GM23338 (cell line): ENCODE results near the gene OR5H2. TPM values are rescaled to one million over a fixed set of nuclear protein-coding genes. Genes with fewer than 3 reads are reported as not detected.
A peak's percentile ranks its signal among the peaks of the same experiment; 100 is the strongest.

Experiments used
- ATAC-seq: fragments of 200-7000 bp; cut with Tn5 transposase; 3 replicates; pipeline ENCODE4 v1.9.1; 2020
- DNase-seq: peaks from one replicate; pipeline ENCODE4 v3.0.0-alpha.2; 2015; ENCODE audit warnings: low spot score
- H2AFZ ChIP-seq: fragments of 200-600 bp; sonication (generic); 2 replicates; pipeline ENCODE4 v1.8.0; 2016; ENCODE audit warnings: antibody characterized with exemption, mild to moderate bottlenecking, moderate library complexity
- H3F3A ChIP-seq: fragments of 200-600 bp; sonication (generic); replicated peaks from 2 replicates; pipeline ENCODE4 v1.8.0; 2017; ENCODE audit warnings: antibody characterized with exemption, mixed run types, low read depth
- H3K27ac ChIP-seq: fragments of 200-600 bp; sonication (generic); 2 replicates; pipeline ENCODE4 v1.6.1; 2016; ENCODE audit warnings: low read depth
- H3K27me3 ChIP-seq: fragments of 200-600 bp; sonication (generic); 2 replicates; pipeline ENCODE4 v1.8.0; 2016; ENCODE audit warnings: mild to moderate bottlenecking, mixed run types, moderate library complexity; ENCODE audit not compliant: insufficient read depth
- H3K36me3 ChIP-seq: fragments of 200-600 bp; sonication (generic); 2 replicates; pipeline ENCODE4 v1.8.0; 2016; ENCODE audit warnings: mild to moderate bottlenecking; ENCODE audit not compliant: insufficient read depth
- H3K4me1 ChIP-seq: fragments of 200-600 bp; sonication (generic); 2 replicates; pipeline ENCODE4 v1.8.0; 2016; ENCODE audit warnings: mild to moderate bottlenecking, moderate library complexity; ENCODE audit not compliant: insufficient read depth
- H3K4me2 ChIP-seq: fragments of 200-600 bp; sonication (generic); 2 replicates; pipeline ENCODE4 v1.7.1; 2017; ENCODE audit warnings: mixed run types
- H3K4me3 ChIP-seq: fragments of 200-600 bp; sonication (generic); 2 replicates; pipeline ENCODE4 v1.6.1; 2016; ENCODE audit warnings: mixed run types
- H3K79me2 ChIP-seq: fragments of 200-600 bp; sonication (generic); replicated peaks from 2 replicates; pipeline ENCODE4 v1.8.0; 2017; ENCODE audit warnings: mild to moderate bottlenecking; ENCODE audit not compliant: insufficient read depth
- H3K9me2 ChIP-seq: fragments of 200-600 bp; sonication (generic); 2 replicates; pipeline ENCODE4 v1.8.0; 2017; ENCODE audit not compliant: insufficient read depth
- H4K20me1 ChIP-seq: fragments of 200-600 bp; sonication (generic); replicated peaks from 2 replicates; pipeline ENCODE4 v1.8.0; 2017; ENCODE audit warnings: mild to moderate bottlenecking; ENCODE audit not compliant: insufficient read depth
- H3K27ac Mint-ChIP-seq: 2 replicates; pipeline ENCODE4 v1.8.0; 2020; ENCODE audit warnings: inconsistent platforms, mild to moderate bottlenecking, moderate library complexity, mixed read lengths
- H3K27me3 Mint-ChIP-seq: 3 replicates; pipeline ENCODE4 v1.8.0; 2022; ENCODE audit warnings: low read depth, mild to moderate bottlenecking, moderate library complexity, mixed read lengths, inconsistent platforms; ENCODE audit not compliant: insufficient read depth, poor library complexity
- H3K36me3 Mint-ChIP-seq: 3 replicates; pipeline ENCODE4 v1.8.0; 2021; ENCODE audit warnings: low read depth, mild to moderate bottlenecking, inconsistent platforms, moderate library complexity, mixed read lengths
- H3K4me1 Mint-ChIP-seq: 3 replicates; pipeline ENCODE4 v1.8.0; 2020; ENCODE audit warnings: mild to moderate bottlenecking, inconsistent platforms, mixed read lengths
- H3K4me3 Mint-ChIP-seq: 3 replicates; pipeline ENCODE4 v1.8.0; 2021; ENCODE audit warnings: moderate library complexity, mild to moderate bottlenecking, inconsistent platforms, mixed read lengths
- H3K9me3 Mint-ChIP-seq: 3 replicates; pipeline ENCODE4 v1.8.0; 2020; ENCODE audit warnings: moderate library complexity, mild to moderate bottlenecking, inconsistent platforms, mixed read lengths
- CREB1 ChIP-seq: fragments of 250-450 bp; sonication (Bioruptor Pico); IDR thresholded peaks from 2 replicates; pipeline ENCODE4 v1.5.0; 2020; ENCODE audit warnings: low read depth, mild to moderate bottlenecking, moderate library complexity
- CTCF ChIP-seq, 2 experiments: fragments of 200-600 bp in 1 of 2; sonication (generic) in 1 of 2; conservative IDR thresholded peaks; 2 replicates each; pipeline versions ENCODE4 v1.5.1 to v1.6.1; 2016 to 2017; ENCODE audit warnings: antibody characterized with exemption in 2 of 2, low read depth in 2 of 2, mild to moderate bottlenecking in 2 of 2, moderate library complexity in 1 of 2
- EZH2 ChIP-seq: fragments of 200-600 bp; sonication (generic); IDR thresholded peaks from one replicate; pipeline ENCODE4 v1.8.0; 2017; ENCODE audit warnings: antibody characterized with exemption, mild to moderate bottlenecking, low read depth; ENCODE audit not compliant: unreplicated experiment
- EZH2phosphoT487 ChIP-seq: fragments of 200-600 bp; sonication (generic); IDR thresholded peaks from one replicate; pipeline ENCODE4 v1.8.1; 2018; ENCODE audit warnings: antibody characterized with exemption; ENCODE audit not compliant: unreplicated experiment
- JUNB ChIP-seq: IDR thresholded peaks from one replicate; pipeline ENCODE4 v1.6.1; 2016; ENCODE audit warnings: antibody characterized with exemption; ENCODE audit not compliant: unreplicated experiment
- NANOG ChIP-seq: IDR thresholded peaks from 2 replicates; pipeline ENCODE4 v1.6.1; 2016; ENCODE audit warnings: antibody characterized with exemption, borderline replicate concordance
- POLR2AphosphoS5 ChIP-seq: IDR thresholded peaks from 2 replicates; pipeline ENCODE4 v1.6.1; 2016; ENCODE audit warnings: antibody characterized with exemption, low read depth
- STAT1 ChIP-seq: IDR thresholded peaks from one replicate; pipeline ENCODE4 v1.6.1; 2016; ENCODE audit warnings: antibody characterized with exemption; ENCODE audit not compliant: unreplicated experiment
- ZNF114 ChIP-seq: fragments of 250-450 bp; sonication (Bioruptor Pico); IDR thresholded peaks from 2 replicates; pipeline ENCODE4 v1.5.0; 2020; ENCODE audit warnings: mild to moderate bottlenecking, moderate library complexity
- ZNF331 ChIP-seq: fragments of 250-450 bp; sonication (Bioruptor Pico); IDR thresholded peaks from 2 replicates; pipeline ENCODE4 v1.5.0; 2020; ENCODE audit warnings: low read depth, mild to moderate bottlenecking, moderate library complexity
- polyA plus RNA-seq: library from polyadenylated mRNA; unstranded; fragments of >200 nt; fragmentation: Nextera tagmentation; extraction: Ambion mirVana; gene quantifications from 2 replicates; pipeline ENCODE4 v1.2.1, GENCODE V29; 2016
- total RNA-seq: library from RNA; depleted of rRNA; stranded (reverse); fragments of >200 nt; shearing (Covaris generic); gene quantifications from 2 replicates; pipeline ENCODE4 v1.2.3, GENCODE V29; 2014
- TF ChIP-seq, protein P1 (sequence below): fragments of 250-450 bp; sonication (Bioruptor Pico); IDR thresholded peaks from 2 replicates; pipeline ENCODE4 v1.5.0; 2020; ENCODE audit warnings: mild to moderate bottlenecking, moderate library complexity
- TF ChIP-seq, protein P2 (sequence below): IDR thresholded peaks from 2 replicates; pipeline ENCODE4 v1.6.1; 2016; ENCODE audit warnings: antibody characterized with exemption
- TF ChIP-seq, protein P3 (sequence below): IDR thresholded peaks from one replicate; pipeline ENCODE4 v1.6.1; 2018; ENCODE audit warnings: antibody characterized with exemption; ENCODE audit not compliant: unreplicated experiment

The OR5H2 gene
- total and polyA plus RNA-seq, 2 experiments from 2014 or later, result 1.1 TPM; not detected in 1

GRCh38 chr3:98240131-98240530 lies 42.2 kb upstream of the OR5H2 start:
- no peaks in the 10 kb centered on the region for H3K36me3 ChIP-seq
- Mint-ChIP-seq H3K27ac (peak overlapping the region; percentile 51; the same call in 1 of the 2 replicates), H3K4me1 (peaks cover 26% of the 10 kb centered on the region), H3K4me3 (no peak overlapping the region), H3K9me3 (peaks cover 7% of the 10 kb centered on the region; the same call in 2 of the 3 replicates), H3K27me3 (no peaks in the 10 kb centered on the region), H3K36me3 (peaks cover 6% of the 10 kb centered on the region; the same call in 2 of the 3 replicates)
- H3K4me1 ChIP-seq, result peaks cover 29% of the 10 kb centered on the region
- no peak for ATAC-seq
- H2AFZ ChIP-seq, result no peak overlapping the region
- H3K79me2 ChIP-seq, result no peaks in the 10 kb centered on the region
- no peak overlapping the region for H3K4me2 ChIP-seq
- no peaks in the 10 kb centered on the region for H3K27me3 ChIP-seq
- no peak overlapping the region for H3K27ac ChIP-seq
- no peaks in the 10 kb centered on the region for H3F3A ChIP-seq
- DNase-seq, result no peak
- TF ChIP-seq STAT1 (no peak), CREB1 (CRISPR knock-in tag) (no peak), POLR2AphosphoS5 (no peak), NANOG (no peak), ZNF331 (no peak), JUNB (no peak), ZNF114 (CRISPR knock-in tag) (no peak), EZH2 (no peak), CTCF (conservative IDR thresholded peaks at IDR 0.05; ENCODE audit: low read depth in 2 of 2) (no peak), EZH2phosphoT487 (no peak)
- TF ChIP-seq, protein P1, sequence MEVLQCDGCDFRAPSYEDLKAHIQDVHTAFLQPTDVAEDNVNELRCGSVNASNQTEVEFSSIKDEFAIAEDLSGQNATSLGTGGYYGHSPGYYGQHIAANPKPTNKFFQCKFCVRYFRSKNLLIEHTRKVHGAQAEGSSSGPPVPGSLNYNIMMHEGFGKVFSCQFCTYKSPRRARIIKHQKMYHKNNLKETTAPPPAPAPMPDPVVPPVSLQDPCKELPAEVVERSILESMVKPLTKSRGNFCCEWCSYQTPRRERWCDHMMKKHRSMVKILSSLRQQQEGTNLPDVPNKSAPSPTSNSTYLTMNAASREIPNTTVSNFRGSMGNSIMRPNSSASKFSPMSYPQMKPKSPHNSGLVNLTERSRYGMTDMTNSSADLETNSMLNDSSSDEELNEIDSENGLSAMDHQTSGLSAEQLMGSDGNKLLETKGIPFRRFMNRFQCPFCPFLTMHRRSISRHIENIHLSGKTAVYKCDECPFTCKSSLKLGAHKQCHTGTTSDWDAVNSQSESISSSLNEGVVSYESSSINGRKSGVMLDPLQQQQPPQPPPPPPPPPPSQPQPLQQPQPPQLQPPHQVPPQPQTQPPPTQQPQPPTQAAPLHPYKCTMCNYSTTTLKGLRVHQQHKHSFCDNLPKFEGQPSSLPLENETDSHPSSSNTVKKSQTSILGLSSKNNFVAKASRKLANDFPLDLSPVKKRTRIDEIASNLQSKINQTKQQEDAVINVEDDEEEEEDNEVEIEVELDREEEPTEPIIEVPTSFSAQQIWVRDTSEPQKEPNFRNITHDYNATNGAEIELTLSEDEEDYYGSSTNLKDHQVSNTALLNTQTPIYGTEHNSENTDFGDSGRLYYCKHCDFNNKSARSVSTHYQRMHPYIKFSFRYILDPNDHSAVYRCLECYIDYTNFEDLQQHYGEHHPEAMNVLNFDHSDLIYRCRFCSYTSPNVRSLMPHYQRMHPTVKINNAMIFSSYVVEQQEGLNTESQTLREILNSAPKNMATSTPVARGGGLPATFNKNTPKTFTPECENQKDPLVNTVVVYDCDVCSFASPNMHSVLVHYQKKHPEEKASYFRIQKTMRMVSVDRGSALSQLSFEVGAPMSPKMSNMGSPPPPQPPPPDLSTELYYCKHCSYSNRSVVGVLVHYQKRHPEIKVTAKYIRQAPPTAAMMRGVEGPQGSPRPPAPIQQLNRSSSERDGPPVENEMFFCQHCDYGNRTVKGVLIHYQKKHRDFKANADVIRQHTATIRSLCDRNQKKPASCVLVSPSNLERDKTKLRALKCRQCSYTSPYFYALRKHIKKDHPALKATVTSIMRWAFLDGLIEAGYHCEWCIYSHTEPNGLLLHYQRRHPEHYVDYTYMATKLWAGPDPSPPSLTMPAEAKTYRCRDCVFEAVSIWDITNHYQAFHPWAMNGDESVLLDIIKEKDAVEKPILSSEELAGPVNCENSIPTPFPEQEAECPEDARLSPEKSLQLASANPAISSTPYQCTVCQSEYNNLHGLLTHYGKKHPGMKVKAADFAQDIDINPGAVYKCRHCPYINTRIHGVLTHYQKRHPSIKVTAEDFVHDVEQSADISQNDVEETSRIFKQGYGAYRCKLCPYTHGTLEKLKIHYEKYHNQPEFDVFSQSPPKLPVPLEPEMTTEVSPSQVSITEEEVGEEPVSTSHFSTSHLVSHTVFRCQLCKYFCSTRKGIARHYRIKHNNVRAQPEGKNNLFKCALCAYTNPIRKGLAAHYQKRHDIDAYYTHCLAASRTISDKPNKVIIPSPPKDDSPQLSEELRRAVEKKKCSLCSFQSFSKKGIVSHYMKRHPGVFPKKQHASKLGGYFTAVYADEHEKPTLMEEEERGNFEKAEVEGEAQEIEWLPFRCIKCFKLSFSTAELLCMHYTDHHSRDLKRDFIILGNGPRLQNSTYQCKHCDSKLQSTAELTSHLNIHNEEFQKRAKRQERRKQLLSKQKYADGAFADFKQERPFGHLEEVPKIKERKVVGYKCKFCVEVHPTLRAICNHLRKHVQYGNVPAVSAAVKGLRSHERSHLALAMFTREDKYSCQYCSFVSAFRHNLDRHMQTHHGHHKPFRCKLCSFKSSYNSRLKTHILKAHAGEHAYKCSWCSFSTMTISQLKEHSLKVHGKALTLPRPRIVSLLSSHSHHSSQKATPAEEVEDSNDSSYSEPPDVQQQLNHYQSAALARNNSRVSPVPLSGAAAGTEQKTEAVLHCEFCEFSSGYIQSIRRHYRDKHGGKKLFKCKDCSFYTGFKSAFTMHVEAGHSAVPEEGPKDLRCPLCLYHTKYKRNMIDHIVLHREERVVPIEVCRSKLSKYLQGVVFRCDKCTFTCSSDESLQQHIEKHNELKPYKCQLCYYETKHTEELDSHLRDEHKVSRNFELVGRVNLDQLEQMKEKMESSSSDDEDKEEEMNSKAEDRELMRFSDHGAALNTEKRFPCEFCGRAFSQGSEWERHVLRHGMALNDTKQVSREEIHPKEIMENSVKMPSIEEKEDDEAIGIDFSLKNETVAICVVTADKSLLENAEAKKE (CRISPR knock-in tag), result no peak
- TF ChIP-seq, protein P2, sequence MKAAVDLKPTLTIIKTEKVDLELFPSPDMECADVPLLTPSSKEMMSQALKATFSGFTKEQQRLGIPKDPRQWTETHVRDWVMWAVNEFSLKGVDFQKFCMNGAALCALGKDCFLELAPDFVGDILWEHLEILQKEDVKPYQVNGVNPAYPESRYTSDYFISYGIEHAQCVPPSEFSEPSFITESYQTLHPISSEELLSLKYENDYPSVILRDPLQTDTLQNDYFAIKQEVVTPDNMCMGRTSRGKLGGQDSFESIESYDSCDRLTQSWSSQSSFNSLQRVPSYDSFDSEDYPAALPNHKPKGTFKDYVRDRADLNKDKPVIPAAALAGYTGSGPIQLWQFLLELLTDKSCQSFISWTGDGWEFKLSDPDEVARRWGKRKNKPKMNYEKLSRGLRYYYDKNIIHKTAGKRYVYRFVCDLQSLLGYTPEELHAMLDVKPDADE, result no peak
- TF ChIP-seq, protein P3, sequence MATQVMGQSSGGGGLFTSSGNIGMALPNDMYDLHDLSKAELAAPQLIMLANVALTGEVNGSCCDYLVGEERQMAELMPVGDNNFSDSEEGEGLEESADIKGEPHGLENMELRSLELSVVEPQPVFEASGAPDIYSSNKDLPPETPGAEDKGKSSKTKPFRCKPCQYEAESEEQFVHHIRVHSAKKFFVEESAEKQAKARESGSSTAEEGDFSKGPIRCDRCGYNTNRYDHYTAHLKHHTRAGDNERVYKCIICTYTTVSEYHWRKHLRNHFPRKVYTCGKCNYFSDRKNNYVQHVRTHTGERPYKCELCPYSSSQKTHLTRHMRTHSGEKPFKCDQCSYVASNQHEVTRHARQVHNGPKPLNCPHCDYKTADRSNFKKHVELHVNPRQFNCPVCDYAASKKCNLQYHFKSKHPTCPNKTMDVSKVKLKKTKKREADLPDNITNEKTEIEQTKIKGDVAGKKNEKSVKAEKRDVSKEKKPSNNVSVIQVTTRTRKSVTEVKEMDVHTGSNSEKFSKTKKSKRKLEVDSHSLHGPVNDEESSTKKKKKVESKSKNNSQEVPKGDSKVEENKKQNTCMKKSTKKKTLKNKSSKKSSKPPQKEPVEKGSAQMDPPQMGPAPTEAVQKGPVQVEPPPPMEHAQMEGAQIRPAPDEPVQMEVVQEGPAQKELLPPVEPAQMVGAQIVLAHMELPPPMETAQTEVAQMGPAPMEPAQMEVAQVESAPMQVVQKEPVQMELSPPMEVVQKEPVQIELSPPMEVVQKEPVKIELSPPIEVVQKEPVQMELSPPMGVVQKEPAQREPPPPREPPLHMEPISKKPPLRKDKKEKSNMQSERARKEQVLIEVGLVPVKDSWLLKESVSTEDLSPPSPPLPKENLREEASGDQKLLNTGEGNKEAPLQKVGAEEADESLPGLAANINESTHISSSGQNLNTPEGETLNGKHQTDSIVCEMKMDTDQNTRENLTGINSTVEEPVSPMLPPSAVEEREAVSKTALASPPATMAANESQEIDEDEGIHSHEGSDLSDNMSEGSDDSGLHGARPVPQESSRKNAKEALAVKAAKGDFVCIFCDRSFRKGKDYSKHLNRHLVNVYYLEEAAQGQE, result no peak
- no peak overlapping the region for H3K4me3 ChIP-seq
- no peaks in the 10 kb centered on the region for H4K20me1 ChIP-seq
- no peaks in the 10 kb centered on the region; the same call in 1 of the 2 replicates for H3K9me2 ChIP-seq
